ENCODE data around the gene ERN1. TPM values are rescaled to one million over a fixed set of nuclear protein-coding genes. Genes with fewer than 3 reads are reported as not detected.

ERN1 gene
- total and polyA plus RNA-seq, 3 donors from 2014 or later = 7.0 to 13.0 (median 12.8) TPM

DNA sequence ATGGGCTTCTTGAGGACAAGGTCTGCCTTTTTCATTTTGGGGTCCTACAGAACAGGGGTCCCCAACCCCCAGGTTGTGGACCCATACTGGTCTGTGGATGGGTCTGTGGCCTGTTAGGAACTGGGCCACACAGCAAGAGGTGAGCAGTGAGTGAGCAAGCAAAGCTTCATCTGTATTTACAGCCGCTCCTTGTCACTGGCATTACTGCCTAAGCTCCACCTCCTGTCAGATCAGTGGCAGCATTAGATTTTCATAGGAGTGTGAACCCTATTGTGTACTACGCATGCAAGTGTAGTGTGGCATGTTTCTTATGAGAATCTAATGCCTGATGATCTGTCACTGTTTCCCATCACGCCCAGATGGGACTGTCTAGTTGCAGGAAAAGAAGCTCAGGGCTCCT, 33.9 kb downstream of the ERN1 start:
- Histone ChIP-seq H3K9me3 (no peaks in the 10 kb centered on the region), H3K4me1 (no peaks in the 10 kb centered on the region), H3K36me3 (ENCODE audit: low read depth, missing control alignments) (no peaks in the 10 kb centered on the region), H3K4me3 (no peak overlapping the region), H3K27me3 (no peaks in the 10 kb centered on the region), H3K27ac (no peak overlapping the region)
- intact Hi-C loops (cut with DNase I; ENCODE audit: low total_unique reads) = no loop called here
- TF ChIP-seq, protein P1, sequence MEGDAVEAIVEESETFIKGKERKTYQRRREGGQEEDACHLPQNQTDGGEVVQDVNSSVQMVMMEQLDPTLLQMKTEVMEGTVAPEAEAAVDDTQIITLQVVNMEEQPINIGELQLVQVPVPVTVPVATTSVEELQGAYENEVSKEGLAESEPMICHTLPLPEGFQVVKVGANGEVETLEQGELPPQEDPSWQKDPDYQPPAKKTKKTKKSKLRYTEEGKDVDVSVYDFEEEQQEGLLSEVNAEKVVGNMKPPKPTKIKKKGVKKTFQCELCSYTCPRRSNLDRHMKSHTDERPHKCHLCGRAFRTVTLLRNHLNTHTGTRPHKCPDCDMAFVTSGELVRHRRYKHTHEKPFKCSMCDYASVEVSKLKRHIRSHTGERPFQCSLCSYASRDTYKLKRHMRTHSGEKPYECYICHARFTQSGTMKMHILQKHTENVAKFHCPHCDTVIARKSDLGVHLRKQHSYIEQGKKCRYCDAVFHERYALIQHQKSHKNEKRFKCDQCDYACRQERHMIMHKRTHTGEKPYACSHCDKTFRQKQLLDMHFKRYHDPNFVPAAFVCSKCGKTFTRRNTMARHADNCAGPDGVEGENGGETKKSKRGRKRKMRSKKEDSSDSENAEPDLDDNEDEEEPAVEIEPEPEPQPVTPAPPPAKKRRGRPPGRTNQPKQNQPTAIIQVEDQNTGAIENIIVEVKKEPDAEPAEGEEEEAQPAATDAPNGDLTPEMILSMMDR (IDR thresholded peaks at IDR 0.05) = no peak
- TF ChIP-seq POLR2A (IDR thresholded peaks at IDR 0.05) = no peak
- DNase-seq = no peak
- 96 to 100% methylated on average over 3 of the region's 3 CpGs for WGBS, 2 donors

DNA sequence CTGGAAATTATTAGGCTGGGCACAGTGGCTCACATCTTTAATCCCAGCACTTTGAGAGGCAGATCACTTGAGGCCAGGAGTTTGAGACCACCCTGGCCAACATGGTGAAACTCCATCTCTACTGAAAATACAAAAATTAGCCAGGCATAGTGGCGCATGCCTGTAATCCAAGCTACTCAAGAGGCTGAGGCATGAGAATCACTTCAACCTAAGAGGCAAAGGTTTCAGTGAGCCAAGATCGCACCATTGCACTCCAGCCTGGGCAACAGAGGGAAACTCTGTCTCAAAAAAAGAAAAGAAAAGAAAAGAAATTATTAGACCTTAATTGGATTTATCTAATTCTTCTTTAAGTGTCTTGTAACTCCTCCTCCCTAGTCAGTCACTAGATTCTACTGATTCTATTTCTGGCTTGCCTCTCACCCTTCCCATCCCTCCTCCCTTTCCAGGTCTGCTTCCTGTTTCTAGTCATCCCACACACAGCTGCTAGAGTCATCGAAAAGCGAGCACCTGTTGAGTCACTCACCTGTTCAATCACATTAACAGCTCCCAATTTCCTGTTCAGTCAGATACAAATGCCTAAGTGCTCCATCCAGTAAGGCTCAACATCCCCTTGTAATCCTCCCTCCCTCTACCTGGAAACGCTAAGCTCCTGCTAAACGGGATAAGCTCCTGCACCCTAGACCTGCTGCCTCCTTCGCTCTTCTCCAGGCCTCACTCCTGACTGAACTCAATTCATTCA, 34.6 kb downstream of the ERN1 start:
- H3K27ac ChIP-seq = no peak overlapping the region
- intact Hi-C loops (cut with DNase I; ENCODE audit: low total_unique reads) = no loop called here

DNA sequence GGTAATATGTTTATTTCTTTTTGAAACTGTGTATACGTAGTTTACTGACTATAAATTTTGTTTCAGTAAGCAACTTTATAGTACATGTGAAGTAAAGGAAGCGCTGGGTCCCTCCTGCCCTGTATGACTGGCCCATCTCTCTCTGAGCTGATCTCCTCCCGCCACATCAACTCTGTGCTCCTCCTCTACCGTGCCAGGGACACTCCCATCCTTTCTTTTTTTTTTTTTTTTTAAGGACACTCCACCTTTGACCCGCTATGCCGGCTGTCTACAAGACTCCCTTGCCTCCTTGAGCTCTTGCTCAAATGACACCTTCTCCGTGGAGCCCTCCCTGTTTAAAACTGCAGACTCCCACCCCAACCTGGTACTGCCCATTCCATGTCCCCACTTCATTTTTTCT, 35.5 kb downstream of the ERN1 start:
- intact Hi-C loops (cut with DNase I; ENCODE audit: low total_unique reads) = no loop called here
- Histone ChIP-seq H3K9me3 (no peaks in the 10 kb centered on the region), H3K4me3 (no peak overlapping the region), H3K36me3 (ENCODE audit: low read depth, missing control alignments) (no peaks in the 10 kb centered on the region), H3K27me3 (no peaks in the 10 kb centered on the region), H3K4me1 (peaks cover 3% of the 10 kb centered on the region), H3K27ac (no peak overlapping the region)
- WGBS, 2 donors = 94% methylated on average over 7 of the region's 7 CpGs
- TF ChIP-seq POLR2A (IDR thresholded peaks at IDR 0.05) = no peak
- TF ChIP-seq, protein P1 (IDR thresholded peaks at IDR 0.05) = no peak
- no peak for DNase-seq

More for the DNA sequence above, 34.6 kb downstream of the ERN1 start:
- no peak for DNase-seq
- H3K27me3 ChIP-seq = no peaks in the 10 kb centered on the region
- TF ChIP-seq, protein P1 (IDR thresholded peaks at IDR 0.05) = no peak
- TF ChIP-seq POLR2A (IDR thresholded peaks at IDR 0.05) = no peak
- H3K4me3 ChIP-seq = no peak overlapping the region
- peaks cover 3% of the 10 kb centered on the region for H3K4me1 ChIP-seq
- WGBS, 2 donors = 89 to 91% methylated on average over 7 of the region's 7 CpGs
- no peaks in the 10 kb centered on the region for H3K36me3 ChIP-seq (ENCODE audit: low read depth, missing control alignments)
- H3K9me3 ChIP-seq = no peaks in the 10 kb centered on the region

DNA sequence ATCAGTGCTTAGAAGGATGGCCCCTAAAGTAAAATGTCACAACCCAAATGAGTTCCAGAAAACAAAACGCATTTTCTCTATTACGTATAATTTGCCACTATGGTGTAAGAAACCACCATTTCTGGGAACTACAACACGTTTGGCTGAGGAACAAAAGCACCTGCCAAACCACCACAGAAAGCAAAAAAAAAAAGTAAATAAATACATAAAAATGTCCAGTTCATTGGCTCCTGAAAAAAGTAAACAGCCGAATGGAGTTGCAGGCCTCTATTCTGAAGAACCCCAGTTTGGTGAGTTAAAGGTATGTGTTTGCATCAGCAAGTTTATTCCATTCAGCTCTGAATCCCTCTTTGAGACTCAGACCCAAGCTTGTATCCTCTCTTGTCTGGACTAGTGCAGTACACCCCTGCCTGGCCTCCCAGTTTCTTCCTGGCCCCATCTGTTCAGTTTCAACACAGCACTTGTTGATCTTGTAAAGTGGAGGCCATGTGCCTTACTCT, 36.9 kb downstream of the ERN1 start:
- Histone ChIP-seq H3K9me3 (no peaks in the 10 kb centered on the region), H3K4me1 (peaks cover 3% of the 10 kb centered on the region), H3K27ac (no peak overlapping the region), H3K27me3 (no peaks in the 10 kb centered on the region), H3K36me3 (ENCODE audit: low read depth, missing control alignments) (no peaks in the 10 kb centered on the region), H3K4me3 (no peak overlapping the region)
- TF ChIP-seq POLR2A (IDR thresholded peaks at IDR 0.05) = no peak
- TF ChIP-seq, protein P1 (IDR thresholded peaks at IDR 0.05) = no peak
- DNase-seq = no peak
- intact Hi-C loops (cut with DNase I; ENCODE audit: low total_unique reads) = no loop called here
- 92 to 95% methylated on average over 4 of the region's 4 CpGs for WGBS, 2 donors

DNA sequence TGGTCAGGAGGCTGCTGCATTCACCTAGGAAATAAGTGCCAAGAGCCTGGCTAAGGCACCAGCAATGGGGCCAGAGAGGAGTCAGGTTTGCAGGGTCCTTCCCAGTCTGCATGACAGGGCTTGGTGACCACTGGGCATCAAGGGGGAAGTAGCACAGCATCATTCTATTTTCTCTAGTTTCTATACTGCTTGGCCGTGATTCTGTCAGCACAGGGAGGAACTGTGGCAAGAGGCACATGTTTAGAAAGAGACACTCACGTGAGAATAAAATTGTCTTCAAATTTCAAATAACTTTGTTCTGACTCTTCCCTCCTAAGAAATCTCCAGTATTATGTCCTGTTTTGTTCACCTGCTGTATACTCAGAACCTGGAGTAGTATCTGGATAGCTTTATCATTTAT, 37.8 kb downstream of the ERN1 start:
- H3K36me3 ChIP-seq (ENCODE audit: low read depth, missing control alignments) = no peaks in the 10 kb centered on the region
- H3K9me3 ChIP-seq = no peaks in the 10 kb centered on the region
- intact Hi-C loops (cut with DNase I; ENCODE audit: low total_unique reads) = no loop called here
- TF ChIP-seq, protein P1 (IDR thresholded peaks at IDR 0.05) = no peak
- no peak for TF ChIP-seq POLR2A (IDR thresholded peaks at IDR 0.05)
- no peak overlapping the region for H3K4me3 ChIP-seq
- H3K4me1 ChIP-seq = peaks cover 3% of the 10 kb centered on the region
- H3K27ac ChIP-seq = no peak overlapping the region
- 85 to 97% methylated on average over 2 of the region's 2 CpGs for WGBS, 2 donors
- no peaks in the 10 kb centered on the region for H3K27me3 ChIP-seq
- DNase-seq = no peak
